Activated CD4-positive, alpha-beta T cell treated with anti-CD3 and anti-CD28 coated beads, Interleukin-2, amount 50 U/mL, for 4 hours (primary cell): ENCODE results near the gene HIVEP1.
"Not testable (repeated sequence)": the region's sequence is repeated elsewhere in the genome, so short reads cannot be mapped to it uniquely, and the experiment has no call there.

Source experiments
- DNase-seq, 2 experiments: peaks; one replicate each; pipeline ENCODE4 v3.0.0-alpha.2; 2020

HIVEP1 gene

DNA sequence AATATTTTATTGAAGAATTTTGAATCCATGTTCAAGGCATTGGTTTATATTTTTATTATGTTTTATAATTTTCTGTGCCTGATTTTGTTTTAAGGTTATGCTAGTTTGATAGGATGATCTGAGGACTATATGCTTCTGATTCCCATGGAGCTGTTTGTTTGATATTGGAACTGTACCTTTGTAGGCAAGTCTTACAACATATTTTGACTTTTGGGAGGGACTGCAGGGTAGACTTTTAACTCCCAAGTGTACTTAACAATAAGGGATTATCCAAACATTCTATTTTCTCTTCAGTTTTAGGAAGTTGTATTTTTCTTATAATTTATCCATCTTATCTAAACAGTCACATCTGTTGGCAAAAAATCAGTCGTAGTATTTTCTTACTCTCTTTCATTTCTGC, 82.6 kb downstream of the HIVEP1 start:
- no peak for DNase-seq

DNA sequence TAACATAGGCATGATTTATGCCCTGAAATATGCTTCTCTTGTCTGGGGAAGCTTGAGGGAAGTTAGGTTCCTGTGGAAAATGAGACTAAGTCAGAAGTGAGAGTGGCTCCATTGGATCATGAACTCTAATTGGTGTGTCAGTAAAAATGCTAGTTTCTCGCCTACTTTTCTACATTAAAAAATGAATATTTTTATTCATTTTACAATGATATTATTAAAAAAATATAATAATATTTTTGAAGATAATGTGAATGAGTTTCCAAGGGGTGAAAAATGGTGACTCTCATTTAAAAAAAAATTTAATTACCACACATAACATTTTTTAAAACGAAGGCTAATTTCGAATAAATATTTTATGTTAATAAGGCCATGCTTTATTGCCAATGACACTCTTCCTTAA, 84.2 kb downstream of the HIVEP1 start:
- no peak for DNase-seq

DNA sequence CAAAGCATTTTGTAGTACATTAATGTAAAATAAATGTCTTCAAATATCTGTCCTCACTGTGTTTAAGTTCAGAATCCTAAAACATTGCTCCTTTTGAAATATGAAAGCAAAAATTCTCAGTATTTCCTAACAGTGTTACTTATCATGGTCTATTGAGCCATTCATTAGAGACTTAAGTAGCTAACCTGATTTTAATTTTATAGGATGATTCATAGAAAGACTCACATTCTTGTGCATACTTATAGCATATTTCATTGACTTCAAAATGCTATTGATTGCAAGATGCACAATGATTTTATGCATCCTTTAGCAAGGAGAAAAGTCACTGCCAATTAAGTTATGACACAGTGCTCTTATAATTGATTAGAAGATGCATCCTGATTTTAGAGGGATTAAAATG, 85.7 kb downstream of the HIVEP1 start:
- DNase-seq, result no peak

DNA sequence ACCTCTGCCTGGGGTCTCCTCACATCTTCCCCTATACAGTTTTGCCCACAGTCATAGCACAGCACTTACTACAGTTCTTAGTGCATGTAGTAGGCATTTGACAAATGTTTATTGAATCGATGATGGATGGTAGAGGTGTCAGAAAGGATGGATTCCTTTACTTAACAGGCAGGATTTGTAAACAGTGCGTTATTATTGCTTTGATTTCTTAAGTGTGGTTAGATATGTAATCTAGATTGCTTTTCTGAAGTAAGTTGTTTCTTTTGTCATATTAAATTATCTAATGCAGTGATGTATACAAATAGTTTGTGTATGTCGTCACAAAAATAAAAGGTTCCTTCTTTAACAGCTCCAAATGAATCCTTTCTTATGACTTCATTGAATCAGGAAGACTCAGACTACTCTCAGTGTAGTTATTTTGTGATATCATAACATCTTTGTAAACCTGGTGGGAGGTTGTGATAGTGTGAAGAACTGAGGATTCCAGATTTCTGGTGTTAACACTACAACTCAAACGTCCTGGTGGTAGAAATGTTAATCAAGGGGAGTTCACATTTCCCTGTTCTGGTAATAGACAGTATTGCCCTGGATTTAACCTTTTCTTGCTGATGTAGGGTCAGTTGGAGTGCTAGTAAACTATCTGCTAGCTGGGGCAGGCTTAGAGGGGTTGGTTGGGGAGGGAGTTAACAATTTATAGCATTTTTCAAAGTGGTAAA, 87.7 kb downstream of the HIVEP1 start:
- DNase-seq, result no peak

DNA sequence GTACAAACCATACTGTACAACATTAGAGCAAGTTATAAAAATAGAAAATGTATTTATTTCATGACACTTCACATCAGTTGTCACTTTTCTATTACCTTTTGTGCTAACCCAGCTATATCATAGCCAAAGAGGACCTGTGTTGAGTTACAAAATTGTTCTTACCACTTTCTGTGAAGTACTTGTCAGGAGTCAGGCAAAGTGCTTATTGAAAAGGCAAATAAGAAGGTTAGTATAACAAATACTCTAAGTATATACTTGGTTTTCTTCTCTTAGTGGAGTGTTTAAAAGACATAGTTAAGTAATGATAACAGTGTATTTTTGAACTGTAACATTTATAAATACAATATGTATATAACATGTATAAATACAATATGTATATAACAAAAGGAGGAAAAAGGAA, 88.9 kb downstream of the HIVEP1 start:
- DNase-seq, result no peak

DNA sequence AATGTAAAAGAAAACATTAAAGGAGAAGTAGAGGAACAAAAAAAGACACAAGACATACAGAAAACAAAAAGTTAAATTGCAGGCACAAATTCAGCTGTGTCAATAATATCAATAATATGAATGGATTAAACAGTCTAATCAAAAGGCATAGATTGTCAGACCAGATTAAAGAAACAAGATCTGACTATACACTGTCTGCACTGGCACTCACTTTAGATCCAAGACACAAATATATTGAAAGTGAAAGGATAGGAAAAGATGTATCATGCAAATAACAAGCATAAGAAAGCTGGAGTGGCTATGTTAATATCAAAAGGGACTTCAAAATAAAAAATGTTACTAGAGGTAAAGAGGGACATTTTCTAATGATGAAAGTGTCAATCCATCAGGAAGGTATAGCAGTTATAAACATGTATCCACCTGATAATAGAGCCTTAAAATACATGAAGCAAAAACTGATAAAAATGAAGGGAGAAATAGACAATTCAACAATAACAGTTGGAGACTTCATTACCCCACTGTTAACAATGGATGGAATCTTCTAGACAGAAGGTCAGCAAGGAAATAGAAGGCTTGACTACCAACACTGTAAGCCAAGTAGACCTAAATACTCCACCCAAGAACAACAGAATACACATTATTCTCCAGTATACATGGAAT, 89.7 kb downstream of the HIVEP1 start:
- no peak for DNase-seq

DNA sequence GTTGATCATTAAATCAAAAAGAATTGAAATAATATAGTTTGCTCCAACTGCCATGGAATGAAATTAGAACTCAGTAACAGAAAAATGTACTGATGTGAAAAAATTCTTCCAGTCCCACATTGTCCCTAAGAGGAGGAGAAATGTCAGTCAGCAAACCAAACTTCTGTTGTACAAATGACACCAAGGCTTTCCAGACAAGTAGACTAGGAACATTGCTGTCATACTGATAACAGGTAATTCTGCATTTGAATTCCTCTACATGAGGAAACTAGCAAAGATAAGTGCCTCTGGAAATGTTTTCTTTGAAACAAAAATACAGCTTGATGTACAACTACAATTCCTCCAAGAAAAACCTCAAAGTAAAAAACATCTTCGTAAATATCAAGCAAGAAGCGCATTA, 90.2 kb downstream of the HIVEP1 start:
- DNase-seq, result no peak

DNA sequence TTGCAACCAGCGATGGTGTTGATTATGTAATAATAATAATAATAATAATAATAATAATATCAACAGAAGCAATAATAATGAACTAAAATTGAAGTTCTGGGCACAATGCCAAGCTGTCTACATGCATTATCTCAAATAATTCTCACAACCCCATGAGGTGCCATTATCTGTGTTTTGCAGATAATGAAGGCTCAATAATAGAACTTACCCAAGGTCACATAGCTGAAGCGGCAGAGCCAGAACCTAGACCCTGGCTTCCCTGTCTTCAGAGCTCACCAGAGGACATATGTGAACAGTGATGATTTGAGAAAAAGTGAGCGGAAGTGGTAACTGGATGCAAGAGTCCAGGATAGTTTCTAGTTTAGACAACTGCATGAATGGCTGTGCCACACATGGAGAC, 91.0 kb downstream of the HIVEP1 start:
- DNase-seq, result no peak

DNA sequence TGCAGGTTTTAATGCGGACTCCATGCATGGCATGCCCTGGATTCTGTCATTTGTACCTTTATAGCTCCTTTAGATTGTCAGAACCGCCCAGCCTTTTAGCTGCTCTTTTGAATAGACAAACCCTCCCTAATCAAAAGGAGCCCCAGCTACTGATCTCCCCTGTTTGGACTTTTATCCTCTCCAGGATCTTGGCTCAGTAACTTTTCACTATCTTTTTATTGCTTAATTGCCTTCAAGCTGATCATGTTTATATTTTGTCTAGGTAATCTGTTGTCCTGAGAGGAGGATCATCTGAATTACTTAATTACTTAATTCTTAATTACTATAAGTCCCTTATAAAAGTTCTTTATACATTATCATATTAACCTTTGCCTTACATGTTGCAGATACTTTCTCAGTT, 93.2 kb downstream of the HIVEP1 start:
- no peak for DNase-seq

DNA sequence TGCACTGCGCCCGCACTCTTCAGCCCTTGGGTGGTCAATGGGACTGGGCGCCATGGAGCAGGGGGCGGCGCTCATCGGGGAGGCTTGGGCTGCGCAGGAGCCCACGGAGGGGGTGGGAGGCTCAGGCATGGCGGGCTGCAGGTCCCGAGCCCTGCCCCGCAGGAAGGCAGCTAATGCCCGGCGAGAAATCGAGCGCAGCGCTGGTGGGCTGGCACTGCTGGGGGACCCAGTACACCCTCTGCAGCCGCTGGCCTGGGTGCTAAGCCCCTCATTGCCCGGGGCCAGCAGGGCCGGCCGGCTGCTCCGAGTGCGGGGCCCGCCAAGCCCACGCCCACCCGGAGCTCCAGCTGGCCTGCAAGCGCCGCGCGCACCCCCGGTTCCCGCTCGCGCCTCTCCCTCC, 96.3 kb downstream of the HIVEP1 start:
- not testable (repeated sequence) for DNase-seq

DNA sequence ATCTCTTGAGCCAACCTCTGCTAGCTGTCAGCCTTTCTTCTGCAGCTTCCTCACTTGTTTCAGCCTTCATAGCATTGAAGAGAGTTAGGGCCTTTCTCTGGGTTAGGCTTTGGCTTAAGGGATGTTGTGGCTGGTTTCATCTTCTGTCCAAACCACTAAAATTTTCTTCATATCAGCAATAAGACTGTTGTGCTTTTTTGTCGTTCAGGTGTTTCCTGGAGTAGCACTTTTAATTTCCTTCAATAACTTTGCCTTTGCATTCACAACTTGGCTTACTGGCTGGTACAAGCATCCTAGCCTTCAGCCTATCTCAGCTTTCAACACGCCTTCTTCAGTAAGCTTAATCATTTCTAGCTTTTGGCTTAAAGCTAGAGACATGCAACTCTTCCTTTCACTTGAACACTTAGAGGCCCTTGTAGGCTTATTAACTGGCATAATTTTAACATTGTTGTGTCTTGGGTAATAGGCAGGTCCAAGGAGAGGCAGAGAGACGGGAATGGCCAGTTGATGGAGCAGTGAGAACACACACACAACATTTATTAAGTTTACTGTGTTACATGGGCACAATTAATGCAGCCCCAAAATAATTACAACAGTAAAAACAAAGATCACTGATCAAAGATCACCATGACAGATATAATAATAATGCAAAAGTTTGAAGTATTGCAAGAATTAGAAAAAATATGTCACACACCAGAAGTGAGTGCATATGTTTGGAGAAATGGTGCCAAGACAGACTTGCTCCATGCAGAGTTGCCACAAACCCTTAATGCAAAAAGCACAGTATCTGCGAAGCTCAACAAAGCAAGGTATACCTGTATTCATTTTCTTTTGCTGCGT, 98.6 kb downstream of the HIVEP1 start:
- no peak for DNase-seq

DNA sequence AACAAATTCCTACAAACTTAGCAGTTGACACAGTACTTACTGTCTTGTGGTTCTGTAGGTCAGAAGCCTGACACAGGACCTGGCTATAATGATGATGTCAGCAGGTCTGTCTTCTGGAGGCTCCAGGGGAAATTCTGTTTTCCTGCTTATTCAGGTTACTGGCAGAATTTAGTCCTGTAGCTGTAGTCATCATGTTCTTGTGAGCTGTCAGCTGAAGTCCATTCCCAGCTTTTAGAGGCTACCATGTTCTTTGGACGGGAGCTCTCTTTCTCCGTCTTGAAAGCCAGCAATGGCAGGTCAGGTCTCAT, 99.2 kb downstream of the HIVEP1 start:
- DNase-seq, result no peak

DNA sequence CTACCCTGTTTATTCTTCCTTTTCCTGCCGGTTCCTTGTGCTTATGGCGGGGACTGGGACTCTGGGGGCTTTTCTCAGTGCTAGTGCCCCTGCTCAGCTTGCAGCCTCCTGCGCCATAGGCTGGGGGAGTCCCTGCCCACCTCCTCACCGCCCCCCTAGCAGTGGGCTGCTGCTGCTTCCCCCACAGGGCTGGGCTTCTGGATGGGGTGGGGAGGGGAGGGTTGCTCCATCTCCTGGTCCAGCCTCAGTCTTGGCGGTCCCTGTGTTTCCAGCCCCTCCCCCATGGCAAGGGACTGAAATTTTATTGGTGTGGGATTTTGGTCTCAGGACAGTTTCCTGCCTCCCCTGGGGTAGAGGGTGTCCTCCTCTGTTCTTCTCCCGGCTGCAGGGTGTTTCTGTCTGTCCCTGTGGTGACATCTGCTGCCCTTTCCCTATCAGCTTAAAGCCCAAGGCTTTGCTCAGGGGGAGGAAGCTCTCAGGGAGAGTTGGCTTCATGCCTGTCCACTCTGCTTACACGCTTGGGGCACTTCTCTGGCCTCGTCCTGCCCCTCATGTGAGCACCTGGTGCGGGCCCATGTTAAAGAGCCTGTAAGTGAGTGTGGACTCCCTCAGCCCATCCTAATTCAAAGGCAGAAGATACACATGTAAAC, 100.6 kb downstream of the HIVEP1 start:
- DNase-seq, result no peak

DNA sequence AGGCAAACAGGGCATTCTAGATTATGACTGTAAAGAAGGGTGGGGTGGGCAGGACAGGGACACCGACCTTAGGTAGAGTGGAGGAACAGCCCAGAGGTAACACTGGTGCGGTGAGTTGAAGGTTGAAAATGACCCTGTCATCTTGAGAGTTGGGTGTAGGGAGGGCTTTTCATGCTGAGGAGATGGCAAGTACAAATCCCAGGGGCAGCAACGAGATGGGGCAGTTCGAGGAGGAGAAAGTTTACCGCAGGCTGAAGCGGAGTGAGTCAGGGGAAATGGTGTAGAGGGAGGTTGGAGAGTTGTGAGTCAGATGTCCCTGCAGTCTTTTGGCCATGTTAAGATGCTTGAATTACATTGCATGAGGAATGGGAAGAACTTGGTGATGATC, 101.1 kb downstream of the HIVEP1 start:
- no peak for DNase-seq

DNA sequence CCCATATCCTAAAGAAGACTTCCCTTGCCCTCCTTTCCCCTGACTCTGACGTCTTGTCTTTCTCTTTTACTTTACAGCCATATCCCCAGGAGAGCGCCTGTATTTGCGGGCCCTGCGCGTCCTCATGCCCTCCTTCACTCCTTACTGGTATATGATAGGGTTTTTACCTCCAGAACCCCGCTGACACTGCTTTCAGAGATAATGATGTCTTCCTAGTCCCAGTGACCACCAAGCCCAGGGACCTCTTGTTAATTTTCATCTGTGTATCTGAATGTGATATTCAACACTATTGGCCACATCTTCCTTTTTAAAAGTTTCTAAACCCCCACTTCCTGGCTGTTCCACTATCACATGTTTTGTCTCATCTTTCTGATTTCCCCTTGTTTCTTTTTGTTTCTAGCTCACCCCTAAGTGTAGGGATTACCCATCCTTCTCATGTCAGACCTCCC, 102.0 kb downstream of the HIVEP1 start:
- no peak for DNase-seq

DNA sequence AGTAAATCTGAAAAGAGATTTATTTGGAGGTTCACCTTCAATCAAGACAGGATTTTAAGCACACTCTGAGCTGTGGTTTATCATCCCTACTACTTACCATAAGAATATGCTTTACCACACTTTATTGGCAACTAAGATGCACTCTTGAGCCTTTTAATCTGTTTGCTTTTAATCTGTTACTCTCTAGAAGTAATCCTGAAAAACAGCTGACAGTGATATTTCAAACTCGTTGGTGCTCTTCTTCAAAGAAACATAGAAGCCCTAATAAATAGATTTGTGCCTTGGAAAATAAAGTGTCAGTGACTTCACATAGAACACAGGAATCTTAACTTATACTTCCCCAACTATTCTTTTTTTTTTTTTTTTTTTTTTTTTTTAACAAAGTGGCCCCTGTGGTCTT, 102.9 kb downstream of the HIVEP1 start:
- no peak for DNase-seq

DNA sequence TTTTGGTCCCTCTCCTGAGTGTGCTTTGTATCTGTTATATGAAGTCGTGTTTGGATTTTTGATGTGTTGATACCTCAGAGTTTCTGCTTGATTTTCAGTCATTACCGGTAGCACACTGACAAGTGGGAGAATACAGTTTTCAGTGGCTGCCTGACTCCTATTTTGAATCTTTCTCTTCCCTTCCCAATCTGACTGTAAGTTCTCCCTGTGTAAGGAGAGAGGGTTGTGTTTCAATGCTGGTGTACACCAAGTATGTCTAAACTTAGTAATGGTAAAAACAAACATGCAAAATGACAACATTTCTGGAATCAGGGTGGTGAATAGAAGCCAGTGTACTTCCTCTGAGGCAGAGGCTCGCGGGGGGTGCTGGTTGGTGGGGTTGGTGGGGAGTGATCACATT, 103.4 kb downstream of the HIVEP1 start:
- no peak for DNase-seq

DNA sequence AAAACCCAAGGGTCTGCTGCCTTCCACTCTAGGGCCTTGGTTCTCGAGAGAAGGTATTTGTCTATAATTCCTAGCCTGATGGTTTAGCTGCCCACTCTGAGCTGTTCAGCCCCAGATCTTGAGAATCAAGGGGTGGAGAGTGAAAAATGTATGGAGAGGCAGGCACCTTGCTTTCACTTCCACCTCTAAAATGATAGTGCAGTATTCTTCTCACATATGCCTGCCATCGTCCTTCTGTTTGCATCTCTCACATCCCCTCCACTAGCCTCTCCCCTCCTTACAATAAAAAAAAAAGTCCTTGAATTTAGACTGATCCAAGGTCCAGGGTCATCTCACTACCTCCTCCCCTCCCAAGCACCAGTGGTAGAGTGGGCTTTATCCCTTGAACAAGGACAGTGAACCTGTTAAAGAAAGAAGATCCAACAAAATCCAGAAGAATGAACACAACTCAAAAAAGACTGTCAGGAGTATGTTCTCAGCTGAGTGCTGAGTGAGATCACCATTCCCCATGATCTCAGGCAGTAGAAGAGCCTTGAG, 104.2 kb downstream of the HIVEP1 start:
- DNase-seq, result no peak

DNA sequence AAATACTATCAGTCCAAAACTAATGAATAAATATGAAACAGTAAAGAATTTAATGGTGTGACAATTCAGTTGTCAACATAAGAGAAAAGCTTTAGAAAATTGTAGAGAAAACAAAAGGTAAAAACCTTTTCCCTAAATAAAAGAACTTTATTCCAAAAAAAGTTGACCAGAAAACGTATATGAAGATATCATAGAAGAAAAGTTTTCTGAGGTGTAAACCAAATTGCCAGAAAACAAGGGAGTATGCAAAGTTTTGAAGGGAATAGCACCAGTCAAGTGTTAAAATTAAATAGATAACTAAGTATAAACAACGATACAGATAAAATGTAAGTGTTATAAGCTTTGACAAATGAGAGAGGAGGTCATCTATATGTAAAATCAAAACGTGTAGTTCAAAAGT, 104.9 kb downstream of the HIVEP1 start:
- DNase-seq, result no peak

DNA sequence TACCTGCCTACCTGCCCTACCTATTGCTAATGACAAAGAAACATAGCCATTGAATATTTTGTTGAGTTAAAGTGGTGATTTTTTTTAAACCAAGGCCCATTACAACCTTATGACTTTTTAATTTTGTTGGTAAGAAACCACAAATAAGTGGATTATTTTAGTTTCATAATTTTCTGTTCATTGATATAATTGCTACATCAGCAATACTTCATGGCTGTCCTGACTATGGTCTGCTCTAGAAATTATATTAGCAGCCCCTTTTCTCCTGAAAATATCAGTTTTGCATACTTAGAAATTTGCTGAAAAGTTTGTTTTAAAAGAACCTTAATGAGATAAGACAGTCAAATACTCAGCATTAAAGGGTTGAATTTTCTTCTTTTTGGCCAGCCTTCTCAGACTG, 106.5 kb downstream of the HIVEP1 start:
- DNase-seq, result no peak

DNA sequence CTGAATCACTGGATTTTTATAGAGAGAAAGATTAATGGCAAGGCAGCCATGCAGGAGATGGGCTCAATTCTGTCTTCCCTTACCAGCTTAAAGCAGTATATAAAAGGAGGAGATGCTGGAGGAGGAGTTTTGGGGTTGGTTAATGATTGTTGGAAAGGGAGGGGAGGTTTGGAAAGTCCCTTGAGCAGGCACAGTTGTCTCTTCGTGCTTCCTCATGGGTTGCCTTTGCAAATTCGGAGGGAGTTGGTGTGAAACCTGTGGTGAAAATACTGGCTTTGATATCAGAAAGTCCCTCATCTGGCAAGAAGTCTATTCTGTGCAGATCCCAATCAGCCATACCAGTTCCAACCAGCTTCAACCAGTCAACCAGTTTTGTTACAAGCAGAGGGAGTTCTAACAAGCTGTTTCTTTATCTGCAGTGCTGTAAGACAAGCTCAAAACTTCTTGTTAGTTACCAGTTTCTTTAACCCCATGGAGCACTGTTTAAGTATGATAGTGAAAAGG, 107.0 kb downstream of the HIVEP1 start:
- DNase-seq, result no peak

DNA sequence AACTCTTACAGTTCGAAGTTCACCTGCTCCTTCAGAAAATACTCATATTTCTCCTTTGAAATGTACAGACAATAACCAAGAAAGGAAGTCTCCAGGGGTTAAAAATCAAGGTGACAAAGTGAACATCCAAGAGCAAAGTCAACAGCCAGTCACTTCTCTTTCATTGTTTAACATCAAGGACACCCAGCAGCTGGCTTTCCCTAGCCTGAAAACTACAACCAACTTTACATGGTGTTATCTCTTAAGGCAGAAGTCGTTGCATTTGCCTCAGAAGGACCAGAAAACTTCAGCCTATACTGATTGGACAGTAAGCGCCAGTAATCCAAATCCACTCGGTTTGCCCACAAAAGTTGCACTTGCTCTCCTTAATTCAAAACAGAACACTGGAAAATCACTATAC, 113.3 kb downstream of the HIVEP1 start:
- no peak for DNase-seq

DNA sequence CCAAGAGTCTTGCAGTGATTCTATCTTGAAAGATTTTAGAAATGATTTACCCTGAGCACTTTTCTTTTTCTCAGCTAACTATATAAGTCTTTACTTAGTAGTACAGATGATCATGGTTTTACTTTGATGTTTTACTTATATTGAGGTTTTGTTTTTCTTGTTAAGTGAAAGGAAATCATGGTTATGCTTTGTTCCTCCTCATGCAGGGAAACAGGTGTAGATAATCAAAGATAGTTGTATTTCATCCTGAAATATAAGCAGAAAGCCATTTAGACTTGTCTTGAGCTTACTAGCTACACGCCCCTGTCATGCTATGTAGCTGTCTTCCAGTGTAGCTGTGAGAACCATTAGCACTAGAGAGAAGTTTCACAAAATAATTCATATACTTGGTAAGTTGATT, 113.9 kb downstream of the HIVEP1 start:
- no peak for DNase-seq
